Measurements from ENCODE around the gene CNTNAP2. TPM values are rescaled to one million over a fixed set of nuclear protein-coding genes. Genes with fewer than 3 reads are reported as not detected.

Gene CNTNAP2
- total and polyA plus RNA-seq, 2 of the 8 experiments (the other 6 are each of a cell fraction or from before 2014, with no cell fraction given): 27.9 to 71.0 TPM

DNA sequence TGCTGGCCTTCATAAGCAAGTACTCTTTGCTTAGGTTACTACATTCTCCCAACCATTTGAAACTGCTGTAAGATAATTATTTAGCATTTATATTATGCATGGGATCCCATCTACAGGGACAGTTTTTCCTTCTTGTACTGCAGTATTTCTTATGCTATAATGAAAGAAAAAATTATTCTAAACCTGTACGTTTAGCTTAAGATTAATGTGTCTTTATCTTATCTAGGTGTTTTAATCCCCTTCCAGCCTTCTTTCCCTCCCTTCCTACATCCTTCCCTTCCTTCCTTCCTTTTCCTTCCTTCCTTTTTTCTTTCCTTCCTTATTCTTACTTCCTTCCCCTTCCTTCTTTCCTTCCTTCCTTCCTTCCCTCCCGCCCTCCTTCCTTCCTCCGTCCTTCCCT, 778.3 kb downstream of the CNTNAP2 start:
- no peak overlapping the region for H3K4me2 ChIP-seq (ENCODE audit: insufficient read depth in 1 of 2, low read depth in 2 of 2, low read length in 2 of 2)
- no peak overlapping the region for H3K4me3 ChIP-seq (ENCODE audit: extremely low read depth in 1 of 4, insufficient read depth in 2 of 4, low read depth in 3 of 4, low read length in 4 of 4)
- H3K9me3 ChIP-seq (ENCODE audit: insufficient read depth in 2 of 2, low read depth in 1 of 2, low read length in 1 of 2): no peaks in the 10 kb centered on the region
- no peaks in the 10 kb centered on the region for H3K27me3 ChIP-seq (replicated peaks in 1 of 4; ENCODE audit: control insufficient read depth in 3 of 4, extremely low read depth in 1 of 4, insufficient read depth in 3 of 4, low read length in 3 of 4)
- no peak overlapping the region for H2BK15ac ChIP-seq (ENCODE audit: low read length)
- ChIA-PET POLR2A (ENCODE audit: partially characterized antibody) (no interaction called here), CTCF (ENCODE audit: partially characterized antibody) (no interaction called here)
- no peak overlapping the region for H3K27ac ChIP-seq (ENCODE audit: low read depth, low read length)
- H4K5ac ChIP-seq (ENCODE audit: insufficient read length, low read depth, low read length): no peak overlapping the region
- H3K23ac ChIP-seq (ENCODE audit: insufficient read length): no peak overlapping the region
- no peak overlapping the region for H3K14ac ChIP-seq (ENCODE audit: insufficient read length)
- H2AFZ ChIP-seq (ENCODE audit: low read length): no peak overlapping the region
- peaks cover 0 to 2% (median 0%) of the 10 kb centered on the region in 4 experiments; a peak in 1 of 7 replicates for H3K4me1 ChIP-seq (replicated peaks in 1 of 4; ENCODE audit: control insufficient read depth in 3 of 4, insufficient read depth in 4 of 4, low read length in 3 of 4)
- no peak overlapping the region for H4K8ac ChIP-seq (ENCODE audit: extremely low read depth, insufficient read depth, low read length)
- H2BK120ac ChIP-seq (replicated peaks; ENCODE audit: low read depth, low read length): no peak overlapping the region
- DNase-seq (ENCODE audit: low read depth in 1 of 2, low spot score in 2 of 2) (no peak), FAIRE-seq (no peak)
- no peaks in the 10 kb centered on the region for H4K20me1 ChIP-seq (replicated peaks in 1 of 2; ENCODE audit: control insufficient read depth in 1 of 2, insufficient read depth in 2 of 2, low read length in 2 of 2)
- no peak overlapping the region for H2BK12ac ChIP-seq (ENCODE audit: low read depth, low read length)
- WGBS, 2 experiments (ENCODE audit: extremely low coverage in 1 of 2, insufficient coverage in 1 of 2, insufficient read length in 1 of 2, insufficient replicate concordance in 2 of 2, low coverage in 1 of 2, low lambda C conversion rate in 2 of 2, missing lambda C conversion rate in 1 of 2): 65 to 75% methylated on average over 2 to 3 of the region's 3 CpGs
- no peaks in the 10 kb centered on the region; the same call in 1 of the 2 replicates for H3K23me2 ChIP-seq (ENCODE audit: low read depth, low read length)
- H3K79me1 ChIP-seq (ENCODE audit: low read depth, low read length): no peaks in the 10 kb centered on the region
- no peaks in the 10 kb centered on the region for H3K79me2 ChIP-seq (ENCODE audit: control insufficient read depth in 1 of 2, insufficient read depth in 2 of 2, low read length in 2 of 2)
- H2AK5ac ChIP-seq (ENCODE audit: low read depth, low read length): no peak overlapping the region
- no peak overlapping the region for H2BK5ac ChIP-seq (ENCODE audit: low read depth, low read length)
- H2BK20ac ChIP-seq (ENCODE audit: low read length): no peak overlapping the region
- no peak overlapping the region for H3K18ac ChIP-seq (ENCODE audit: extremely low read depth, low read length)
- H3K56ac ChIP-seq (replicated peaks; ENCODE audit: insufficient read length, low read depth, low read length): no peak overlapping the region
- no peak overlapping the region for H4K91ac ChIP-seq (replicated peaks; ENCODE audit: insufficient read length, low read length)
- H3K9ac ChIP-seq (replicated peaks in 1 of 4; ENCODE audit: extremely low read depth in 1 of 4, low read depth in 3 of 4, low read length in 3 of 4): no peak overlapping the region
- H3K4ac ChIP-seq (replicated peaks; ENCODE audit: insufficient read length, low read depth, low read length): no peak overlapping the region
- H3K36me3 ChIP-seq (ENCODE audit: control insufficient read depth in 2 of 4, insufficient read depth in 4 of 4, low read length in 3 of 4): no peaks in the 10 kb centered on the region
- TF ChIP-seq RFX5 (IDR thresholded peaks at IDR 0.05; ENCODE audit: borderline replicate concordance, low read depth, low read length) (no peak), HDAC2 (IDR thresholded peaks at IDR 0.05; ENCODE audit: borderline replicate concordance in 1 of 2, low read depth in 2 of 2, low read length in 2 of 2) (no peak), BACH1 (IDR thresholded peaks at IDR 0.05; ENCODE audit: low read length) (no peak), NRF1 (IDR thresholded peaks at IDR 0.05; ENCODE audit: low read depth, low read length) (no peak), CHD1 (IDR thresholded peaks at IDR 0.05; ENCODE audit: low read depth, low read length) (no peak), KDM1A (IDR thresholded peaks at IDR 0.05; ENCODE audit: borderline replicate concordance, low read length) (no peak), GABPA (IDR thresholded peaks at IDR 0.05; ENCODE audit: borderline replicate concordance, insufficient read depth, low read length) (no peak), SP1 (IDR thresholded peaks at IDR 0.05; ENCODE audit: low read depth, low read length) (no peak), SUZ12 (IDR thresholded peaks at IDR 0.05; ENCODE audit: low read length) (no peak), HDAC6 (IDR thresholded peaks at IDR 0.05; ENCODE audit: low read depth, low read length) (no peak), SP2 (IDR thresholded peaks at IDR 0.05; ENCODE audit: low read length) (no peak), POLR2A (IDR thresholded peaks at IDR 0.05; ENCODE audit: control extremely low read depth in 1 of 2, low read depth in 2 of 2, low read length in 2 of 2) (no peak)
- TF ChIP-seq, protein P1, sequence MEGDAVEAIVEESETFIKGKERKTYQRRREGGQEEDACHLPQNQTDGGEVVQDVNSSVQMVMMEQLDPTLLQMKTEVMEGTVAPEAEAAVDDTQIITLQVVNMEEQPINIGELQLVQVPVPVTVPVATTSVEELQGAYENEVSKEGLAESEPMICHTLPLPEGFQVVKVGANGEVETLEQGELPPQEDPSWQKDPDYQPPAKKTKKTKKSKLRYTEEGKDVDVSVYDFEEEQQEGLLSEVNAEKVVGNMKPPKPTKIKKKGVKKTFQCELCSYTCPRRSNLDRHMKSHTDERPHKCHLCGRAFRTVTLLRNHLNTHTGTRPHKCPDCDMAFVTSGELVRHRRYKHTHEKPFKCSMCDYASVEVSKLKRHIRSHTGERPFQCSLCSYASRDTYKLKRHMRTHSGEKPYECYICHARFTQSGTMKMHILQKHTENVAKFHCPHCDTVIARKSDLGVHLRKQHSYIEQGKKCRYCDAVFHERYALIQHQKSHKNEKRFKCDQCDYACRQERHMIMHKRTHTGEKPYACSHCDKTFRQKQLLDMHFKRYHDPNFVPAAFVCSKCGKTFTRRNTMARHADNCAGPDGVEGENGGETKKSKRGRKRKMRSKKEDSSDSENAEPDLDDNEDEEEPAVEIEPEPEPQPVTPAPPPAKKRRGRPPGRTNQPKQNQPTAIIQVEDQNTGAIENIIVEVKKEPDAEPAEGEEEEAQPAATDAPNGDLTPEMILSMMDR (IDR thresholded peaks at IDR 0.05; ENCODE audit: control extremely low read depth in 1 of 3, insufficient read depth in 1 of 3, low read depth in 1 of 3, low read length in 3 of 3): no peak
